Ascending aorta (tissue), 2 donors: ENCODE results near the gene RNASE8. TPM values are rescaled to one million over a fixed set of nuclear protein-coding genes. Genes with fewer than 3 reads are reported as not detected.

ENCODE experiments used
- DNase-seq, 2 donors: peaks; one replicate each; pipeline ENCODE4 v3.0.0-alpha.2; 2019; ENCODE audit warnings: low spot score in 2 of 2
- H3K27ac ChIP-seq, 2 donors: fragments of 200-600 bp; sonication (generic); one replicate each; pipeline ENCODE4 v1.5.1; 2016 to 2017; ENCODE audit warnings: mild to moderate bottlenecking in 1 of 2
- H3K27me3 ChIP-seq: fragments of 200-600 bp; sonication (generic); one replicate; pipeline ENCODE4 v1.5.1; 2017
- H3K36me3 ChIP-seq, 2 donors: fragments of 200-600 bp; sonication (generic); one replicate each; pipeline ENCODE4 v1.5.1; 2016
- H3K4me1 ChIP-seq, 2 donors: fragments of 200-600 bp; sonication (generic); one replicate each; pipeline ENCODE4 v1.5.1; 2016 to 2017; ENCODE audit warnings: mild to moderate bottlenecking in 1 of 2
- H3K4me3 ChIP-seq, 2 donors: fragments of 200-600 bp; sonication (generic); one replicate each; pipeline ENCODE4 v1.5.1; 2016 to 2017; ENCODE audit warnings: mild to moderate bottlenecking in 1 of 2
- H3K9me3 ChIP-seq, 2 donors: fragments of 200-600 bp; sonication (generic); one replicate each; pipeline ENCODE4 v1.5.1; 2016
- intact Hi-C: fragments of 100-400 bp; cut with DNase I; formaldehyde crosslinking; loops from one replicate; pipeline ENCODE4 v1.15.1; 2023
- total RNA-seq: library from RNA; depleted of rRNA; stranded (reverse); fragments of >200 nt; gene quantifications from one replicate; pipeline ENCODE4 v1.1.0, GENCODE V29; 2016
- TF ChIP-seq, protein P1 (sequence below), 3 experiments: fragments of 200-600 bp in 2 of 3; fragments of 450-650 bp in 1 of 3; sonication (generic) in 2 of 3; IDR thresholded peaks; one replicate each; pipeline ENCODE4 v1.5.1; 2016 to 2019; ENCODE audit warnings: antibody characterized with exemption in 3 of 3, mild to moderate bottlenecking in 1 of 3, moderate library complexity in 1 of 3

The RNASE8 gene
- total RNA-seq, 1 donor from 2014 or later, result not detected

DNA sequence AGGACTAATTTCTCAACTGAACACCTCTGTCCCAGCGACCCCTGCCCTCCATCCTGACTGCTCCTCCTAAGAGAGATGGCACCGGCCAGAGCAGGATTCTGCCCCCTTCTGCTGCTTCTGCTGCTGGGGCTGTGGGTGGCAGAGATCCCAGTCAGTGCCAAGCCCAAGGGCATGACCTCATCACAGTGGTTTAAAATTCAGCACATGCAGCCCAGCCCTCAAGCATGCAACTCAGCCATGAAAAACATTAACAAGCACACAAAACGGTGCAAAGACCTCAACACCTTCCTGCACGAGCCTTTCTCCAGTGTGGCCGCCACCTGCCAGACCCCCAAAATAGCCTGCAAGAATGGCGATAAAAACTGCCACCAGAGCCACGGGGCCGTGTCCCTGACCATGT, 14.7 kb upstream of the RNASE8 start:
- no peaks in the 10 kb centered on the region for H3K36me3 ChIP-seq
- no peak overlapping the region for H3K27ac ChIP-seq
- intact Hi-C loops, result loop anchor here (5.0 kb wide), 1 partner anchor 186 kb away; no protein-coding TSS in a partner anchor
- TF ChIP-seq, protein P1, sequence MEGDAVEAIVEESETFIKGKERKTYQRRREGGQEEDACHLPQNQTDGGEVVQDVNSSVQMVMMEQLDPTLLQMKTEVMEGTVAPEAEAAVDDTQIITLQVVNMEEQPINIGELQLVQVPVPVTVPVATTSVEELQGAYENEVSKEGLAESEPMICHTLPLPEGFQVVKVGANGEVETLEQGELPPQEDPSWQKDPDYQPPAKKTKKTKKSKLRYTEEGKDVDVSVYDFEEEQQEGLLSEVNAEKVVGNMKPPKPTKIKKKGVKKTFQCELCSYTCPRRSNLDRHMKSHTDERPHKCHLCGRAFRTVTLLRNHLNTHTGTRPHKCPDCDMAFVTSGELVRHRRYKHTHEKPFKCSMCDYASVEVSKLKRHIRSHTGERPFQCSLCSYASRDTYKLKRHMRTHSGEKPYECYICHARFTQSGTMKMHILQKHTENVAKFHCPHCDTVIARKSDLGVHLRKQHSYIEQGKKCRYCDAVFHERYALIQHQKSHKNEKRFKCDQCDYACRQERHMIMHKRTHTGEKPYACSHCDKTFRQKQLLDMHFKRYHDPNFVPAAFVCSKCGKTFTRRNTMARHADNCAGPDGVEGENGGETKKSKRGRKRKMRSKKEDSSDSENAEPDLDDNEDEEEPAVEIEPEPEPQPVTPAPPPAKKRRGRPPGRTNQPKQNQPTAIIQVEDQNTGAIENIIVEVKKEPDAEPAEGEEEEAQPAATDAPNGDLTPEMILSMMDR (IDR thresholded peaks at IDR 0.05), result no peak
- H3K4me1 ChIP-seq, result peaks cover 5 to 16% of the 10 kb centered on the region in 2 donors
- H3K9me3 ChIP-seq, result no peaks in the 10 kb centered on the region
- H3K27me3 ChIP-seq, result no peaks in the 10 kb centered on the region
- no peak for DNase-seq
- H3K4me3 ChIP-seq, result no peak overlapping the region

DNA sequence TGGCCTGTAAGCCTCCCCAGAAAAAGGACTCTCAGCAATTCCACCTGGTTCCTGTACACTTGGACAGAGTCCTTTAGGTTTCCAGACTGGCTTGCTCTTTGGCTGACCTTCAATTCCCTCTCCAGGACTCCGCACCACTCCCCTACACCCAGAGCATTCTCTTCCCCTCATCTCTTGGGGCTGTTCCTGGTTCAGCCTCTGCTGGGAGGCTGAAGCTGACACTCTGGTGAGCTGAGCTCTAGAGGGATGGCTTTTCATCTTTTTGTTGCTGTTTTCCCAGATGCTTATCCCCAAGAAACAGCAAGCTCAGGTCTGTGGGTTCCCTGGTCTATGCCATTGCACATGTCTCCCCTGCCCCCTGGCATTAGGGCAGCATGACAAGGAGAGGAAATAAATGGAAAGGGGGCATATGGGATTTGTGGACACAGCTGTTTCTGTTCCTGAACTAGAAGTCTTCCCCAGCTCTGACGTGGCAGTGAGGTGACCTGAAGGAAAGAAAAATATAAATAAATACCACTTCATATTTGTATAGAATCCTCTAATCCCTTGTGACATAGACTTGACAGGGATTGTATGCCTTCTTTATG, 14.1 kb upstream of the RNASE8 start:
- no peak for DNase-seq
- TF ChIP-seq, protein P1 (IDR thresholded peaks at IDR 0.05), result no peak
- Histone ChIP-seq H3K4me3 (no peak overlapping the region), H3K4me1 (peaks cover 5 to 14% of the 10 kb centered on the region in 2 donors), H3K9me3 (no peaks in the 10 kb centered on the region), H3K27me3 (no peaks in the 10 kb centered on the region), H3K27ac (no peak overlapping the region), H3K36me3 (no peaks in the 10 kb centered on the region)
- intact Hi-C loops, result loop anchor here (5.0 kb wide), 1 partner anchor 186 kb away; no protein-coding TSS in a partner anchor

DNA sequence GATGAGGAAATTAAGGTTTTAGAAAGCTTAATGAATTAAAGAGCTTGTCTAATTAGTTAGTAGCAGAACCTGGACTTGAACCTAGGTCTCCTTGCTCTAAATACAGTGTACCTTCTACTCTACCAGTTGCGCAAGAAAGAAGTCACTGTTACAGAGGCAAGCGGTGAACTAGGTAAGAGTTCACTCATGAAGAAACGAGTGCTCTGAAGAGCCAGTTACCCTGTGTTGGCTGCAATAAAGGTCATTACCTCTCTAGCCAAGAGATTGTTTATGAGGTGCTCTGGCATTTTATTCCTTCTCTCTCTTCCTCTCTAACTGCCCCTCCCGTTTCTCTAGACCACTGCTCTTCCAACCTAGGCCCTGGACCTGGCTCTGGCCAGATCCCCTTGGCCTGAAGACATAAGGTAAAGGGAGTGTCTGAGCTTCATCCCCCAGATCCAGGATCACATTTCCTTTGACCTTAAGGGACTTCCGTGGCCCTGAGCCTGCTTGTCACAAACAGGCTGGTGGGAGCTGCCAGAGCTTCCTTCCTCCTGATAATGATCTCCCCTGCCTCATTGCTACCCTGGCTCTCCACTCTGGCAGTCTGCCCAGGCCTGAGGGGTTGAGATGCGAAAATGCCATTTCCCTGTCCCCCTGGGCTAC, 13.5 kb upstream of the RNASE8 start:
- TF ChIP-seq, protein P1 (IDR thresholded peaks at IDR 0.05), result no peak
- DNase-seq, result no peak
- H3K9me3 ChIP-seq, result no peaks in the 10 kb centered on the region
- H3K27me3 ChIP-seq, result no peaks in the 10 kb centered on the region
- no peak overlapping the region for H3K27ac ChIP-seq
- H3K36me3 ChIP-seq, result no peaks in the 10 kb centered on the region
- intact Hi-C loops, result loop anchor here (5.0 kb wide), 1 partner anchor 187 kb away; no protein-coding TSS in a partner anchor
- H3K4me3 ChIP-seq, result no peak overlapping the region
- peaks cover 5 to 8% of the 10 kb centered on the region in 2 donors for H3K4me1 ChIP-seq

DNA sequence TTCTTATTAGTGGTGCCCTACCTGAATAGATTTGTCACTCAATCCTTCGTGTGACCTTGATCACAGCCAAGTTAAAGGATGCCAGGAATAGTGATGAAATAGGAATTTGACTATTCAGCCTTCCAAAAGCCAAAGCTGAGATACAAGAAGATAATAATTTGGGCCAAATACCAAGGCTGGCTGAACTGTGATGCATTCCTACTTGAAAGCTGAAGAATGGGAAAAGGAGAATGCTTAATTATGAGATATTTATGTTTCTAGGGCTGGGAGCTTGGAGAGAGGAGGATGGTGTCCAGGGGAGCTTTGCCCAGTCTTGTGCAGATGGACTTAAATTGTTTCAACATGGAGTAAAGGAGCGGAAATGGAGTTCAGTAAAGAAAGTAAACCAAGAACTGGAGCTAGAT, 10.2 kb upstream of the RNASE8 start:
- Histone ChIP-seq H3K27me3 (no peaks in the 10 kb centered on the region), H3K4me3 (no peak overlapping the region), H3K27ac (no peak overlapping the region), H3K9me3 (no peaks in the 10 kb centered on the region), H3K36me3 (no peaks in the 10 kb centered on the region), H3K4me1 (no peaks in the 10 kb centered on the region)
- TF ChIP-seq, protein P1 (IDR thresholded peaks at IDR 0.05), result no peak
- intact Hi-C loops, result no loop called here
- DNase-seq, result no peak

DNA sequence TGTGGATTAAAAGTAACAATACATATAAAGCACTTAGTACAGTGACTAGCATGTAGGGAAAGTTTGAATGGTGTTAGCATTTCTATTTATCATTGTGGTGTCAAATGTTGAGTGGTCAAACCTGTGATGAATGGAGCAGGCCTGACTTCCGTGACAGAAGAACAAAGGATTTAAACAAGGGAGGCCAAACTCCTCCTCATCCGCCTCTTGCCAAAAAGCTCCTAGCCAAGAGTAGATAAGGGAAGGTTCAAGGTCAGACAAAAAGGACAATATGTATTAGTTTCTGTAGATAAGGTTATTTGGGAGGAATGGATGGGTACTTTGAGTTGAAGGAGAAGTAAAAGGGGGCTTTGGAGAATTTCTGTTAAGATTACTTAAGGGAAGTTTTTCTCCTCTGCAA, 9.0 kb upstream of the RNASE8 start:
- intact Hi-C loops, result no loop called here
- no peak overlapping the region for H3K4me3 ChIP-seq
- H3K27me3 ChIP-seq, result no peaks in the 10 kb centered on the region
- H3K36me3 ChIP-seq, result no peaks in the 10 kb centered on the region
- TF ChIP-seq, protein P1 (IDR thresholded peaks at IDR 0.05), result no peak
- no peak for DNase-seq
- H3K4me1 ChIP-seq, result no peaks in the 10 kb centered on the region
- no peak overlapping the region for H3K27ac ChIP-seq
- no peaks in the 10 kb centered on the region for H3K9me3 ChIP-seq
